ENCODE results near the gene MYH11.
"Not testable (repeated sequence)": the region's sequence is repeated elsewhere in the genome, so short reads cannot be mapped to it uniquely, and the experiment has no call there.

The MYH11 gene

GRCh38 chr16:15849209-15849981, 7.4 kb downstream of the MYH11 start:
- FAIRE-seq = no peak
- no peak for DNase-seq (ENCODE audit: insufficient read length, low spot score)
- no peak for TF ChIP-seq POLR2A (IDR thresholded peaks at IDR 0.05; ENCODE audit: low read depth, low read length)
- no peak for TF ChIP-seq PAX5 (IDR thresholded peaks at IDR 0.05; ENCODE audit: insufficient read depth, low read length, severe bottlenecking)
- no peak for TF ChIP-seq TAF1 (IDR thresholded peaks at IDR 0.05; ENCODE audit: low read depth, low read length)
- TF ChIP-seq POLR2AphosphoS5 (IDR thresholded peaks at IDR 0.05; ENCODE audit: low read depth, low read length) = no peak
- TF ChIP-seq SPI1 (IDR thresholded peaks at IDR 0.05; ENCODE audit: low read depth, low read length) = no peak
- no peak for TF ChIP-seq POU2F2 (IDR thresholded peaks at IDR 0.05; ENCODE audit: low read depth, low read length)

- TF ChIP-seq POLR2A (IDR thresholded peaks at IDR 0.05; ENCODE audit: low read depth, low read length) = no peak
- no peak for TF ChIP-seq TAF1 (IDR thresholded peaks at IDR 0.05; ENCODE audit: low read depth, low read length)
- TF ChIP-seq PAX5 (IDR thresholded peaks at IDR 0.05; ENCODE audit: insufficient read depth, low read length, severe bottlenecking) = no peak
- no peak for TF ChIP-seq POU2F2 (IDR thresholded peaks at IDR 0.05; ENCODE audit: low read depth, low read length)
- TF ChIP-seq POLR2AphosphoS5 (IDR thresholded peaks at IDR 0.05; ENCODE audit: low read depth, low read length) = no peak
- no peak for TF ChIP-seq SPI1 (IDR thresholded peaks at IDR 0.05; ENCODE audit: low read depth, low read length)
- FAIRE-seq (no peak), DNase-seq (ENCODE audit: insufficient read length, low spot score) (no peak)
Measured at GRCh38 chr16:15847611-15848175, 9.1 kb downstream of the MYH11 start.

GRCh38 chr16:15846510-15846909, 10.3 kb downstream of the MYH11 start:
- DNase-seq (ENCODE audit: insufficient read length, low spot score) = no peak
- FAIRE-seq = no peak
- no peak for TF ChIP-seq TAF1 (IDR thresholded peaks at IDR 0.05; ENCODE audit: low read depth, low read length)
- no peak for TF ChIP-seq PAX5 (IDR thresholded peaks at IDR 0.05; ENCODE audit: insufficient read depth, low read length, severe bottlenecking)
- TF ChIP-seq POLR2AphosphoS5 (IDR thresholded peaks at IDR 0.05; ENCODE audit: low read depth, low read length) = no peak
- no peak for TF ChIP-seq SPI1 (IDR thresholded peaks at IDR 0.05; ENCODE audit: low read depth, low read length)
- TF ChIP-seq POLR2A (IDR thresholded peaks at IDR 0.05; ENCODE audit: low read depth, low read length) = no peak
- no peak for TF ChIP-seq POU2F2 (IDR thresholded peaks at IDR 0.05; ENCODE audit: low read depth, low read length)

GRCh38 chr16:15843635-15844279, 13.1 kb downstream of the MYH11 start:
- no peak for TF ChIP-seq TAF1 (IDR thresholded peaks at IDR 0.05; ENCODE audit: low read depth, low read length)
- TF ChIP-seq PAX5 (IDR thresholded peaks at IDR 0.05; ENCODE audit: insufficient read depth, low read length, severe bottlenecking) = no peak
- no peak for TF ChIP-seq POLR2AphosphoS5 (IDR thresholded peaks at IDR 0.05; ENCODE audit: low read depth, low read length)
- TF ChIP-seq SPI1 (IDR thresholded peaks at IDR 0.05; ENCODE audit: low read depth, low read length) = no peak
- no peak for TF ChIP-seq POLR2A (IDR thresholded peaks at IDR 0.05; ENCODE audit: low read depth, low read length)
- no peak for TF ChIP-seq POU2F2 (IDR thresholded peaks at IDR 0.05; ENCODE audit: low read depth, low read length)
- FAIRE-seq (no peak), DNase-seq (ENCODE audit: insufficient read length, low spot score) (no peak)

GRCh38 chr16:15839204-15839603, 17.6 kb downstream of the MYH11 start:
- not testable (repeated sequence) for FAIRE-seq; DNase-seq (ENCODE audit: insufficient read length, low spot score)

GRCh38 chr16:15837761-15838160, 19.1 kb downstream of the MYH11 start:
- TF ChIP-seq POLR2A (IDR thresholded peaks at IDR 0.05; ENCODE audit: low read depth, low read length) = no peak
- TF ChIP-seq PAX5 (IDR thresholded peaks at IDR 0.05; ENCODE audit: insufficient read depth, low read length, severe bottlenecking) = no peak
- no peak for TF ChIP-seq TAF1 (IDR thresholded peaks at IDR 0.05; ENCODE audit: low read depth, low read length)
- no peak for TF ChIP-seq POU2F2 (IDR thresholded peaks at IDR 0.05; ENCODE audit: low read depth, low read length)
- no peak for TF ChIP-seq POLR2AphosphoS5 (IDR thresholded peaks at IDR 0.05; ENCODE audit: low read depth, low read length)
- TF ChIP-seq SPI1 (IDR thresholded peaks at IDR 0.05; ENCODE audit: low read depth, low read length) = no peak
- no peak for DNase-seq (ENCODE audit: insufficient read length, low spot score)
- no peak for FAIRE-seq

GRCh38 chr16:15836965-15837611, 19.7 kb downstream of the MYH11 start:
- no peak for TF ChIP-seq PAX5 (IDR thresholded peaks at IDR 0.05; ENCODE audit: insufficient read depth, low read length, severe bottlenecking)
- TF ChIP-seq POU2F2 (IDR thresholded peaks at IDR 0.05; ENCODE audit: low read depth, low read length) = no peak
- TF ChIP-seq TAF1 (IDR thresholded peaks at IDR 0.05; ENCODE audit: low read depth, low read length) = no peak
- TF ChIP-seq POLR2AphosphoS5 (IDR thresholded peaks at IDR 0.05; ENCODE audit: low read depth, low read length) = no peak
- TF ChIP-seq POLR2A (IDR thresholded peaks at IDR 0.05; ENCODE audit: low read depth, low read length) = no peak
- TF ChIP-seq SPI1 (IDR thresholded peaks at IDR 0.05; ENCODE audit: low read depth, low read length) = no peak
- DNase-seq (ENCODE audit: insufficient read length, low spot score) (no peak), FAIRE-seq (no peak)

- FAIRE-seq (no peak), DNase-seq (ENCODE audit: insufficient read length, low spot score) (no peak)
- no peak for TF ChIP-seq PAX5 (IDR thresholded peaks at IDR 0.05; ENCODE audit: insufficient read depth, low read length, severe bottlenecking)
- TF ChIP-seq POLR2A (IDR thresholded peaks at IDR 0.05; ENCODE audit: low read depth, low read length) = no peak
- no peak for TF ChIP-seq SPI1 (IDR thresholded peaks at IDR 0.05; ENCODE audit: low read depth, low read length)
- TF ChIP-seq POLR2AphosphoS5 (IDR thresholded peaks at IDR 0.05; ENCODE audit: low read depth, low read length) = no peak
- no peak for TF ChIP-seq TAF1 (IDR thresholded peaks at IDR 0.05; ENCODE audit: low read depth, low read length)
- no peak for TF ChIP-seq POU2F2 (IDR thresholded peaks at IDR 0.05; ENCODE audit: low read depth, low read length)
Measured at GRCh38 chr16:15836074-15836473, 20.8 kb downstream of the MYH11 start.

Measured in GM12891 (cell line).